WTC11 (cell line): ENCODE data around the gene LMAN2. TPM values are rescaled to one million over a fixed set of nuclear protein-coding genes. Genes with fewer than 3 reads are reported as not detected.

Experiments
- ATAC-seq: fragments of 200-7000 bp; cut with Tn5 transposase; 2 replicates; pipeline ENCODE4 v1.10.0; 2021; ENCODE audit warnings: mild to moderate bottlenecking, moderate library complexity
- CTCF ChIA-PET: fragments of 300-600 bp; sonication (Branson Sonifier 250); formaldehyde crosslinking; loops from one replicate; lab custom pipeline; 2021; ENCODE audit warnings: antibody characterized with exemption; lab: Charles Lee
- POLR2A ChIA-PET: fragments of 350-600 bp; sonication (Branson Sonifier 250); formaldehyde crosslinking; loops from one replicate; lab custom pipeline; 2021; ENCODE audit warnings: antibody characterized with exemption; lab: Charles Lee
- DNase-seq: peaks from one replicate; pipeline ENCODE4 v3.0.0; 2021; ENCODE audit warnings: low spot score
- H3K27ac Mint-ChIP-seq: 2 replicates; pipeline ENCODE4 v1.8.0; 2021; ENCODE audit warnings: mixed read lengths
- H3K27me3 Mint-ChIP-seq: 2 replicates; pipeline ENCODE4 v1.8.0; 2021; ENCODE audit warnings: low read depth, mild to moderate bottlenecking, moderate library complexity, mixed read lengths
- H3K36me3 Mint-ChIP-seq: 2 replicates; pipeline ENCODE4 v1.8.0; 2021; ENCODE audit warnings: mixed read lengths
- H3K4me1 Mint-ChIP-seq: 2 replicates; pipeline ENCODE4 v1.8.0; 2022; ENCODE audit warnings: mixed read lengths
- H3K4me3 Mint-ChIP-seq: 2 replicates; pipeline ENCODE4 v1.8.0; 2021; ENCODE audit warnings: mild to moderate bottlenecking, moderate library complexity, mixed read lengths
- H3K9me3 Mint-ChIP-seq: 2 replicates; pipeline ENCODE4 v1.8.0; 2021; ENCODE audit warnings: mixed read lengths
- ATF1 ChIP-seq: sonication (generic); formaldehyde crosslinking; IDR thresholded peaks from 2 replicates; pipeline ENCODE4 v1.8.1; 2023; ENCODE audit warnings: mild to moderate bottlenecking, moderate library complexity, missing genetic modification reagents
- CREM ChIP-seq: sonication (generic); formaldehyde crosslinking; IDR thresholded peaks from 2 replicates; pipeline ENCODE4 v1.8.1; 2022; ENCODE audit warnings: mild to moderate bottlenecking, missing genetic modification reagents, moderate library complexity
- EMX1 ChIP-seq: fragments of 250-450 bp; sonication (Bioruptor Pico); IDR thresholded peaks from 2 replicates; pipeline ENCODE4 v1.8.0; 2021; ENCODE audit warnings: mild to moderate bottlenecking
- FOXJ3 ChIP-seq: sonication (generic); formaldehyde crosslinking; IDR thresholded peaks from 2 replicates; pipeline ENCODE4 v1.9.0; 2021; ENCODE audit warnings: missing genetic modification reagents, mild to moderate bottlenecking, borderline replicate concordance
- FOXK1 ChIP-seq: sonication (generic); formaldehyde crosslinking; IDR thresholded peaks from 2 replicates; pipeline ENCODE4 v1.8.0; 2022; ENCODE audit warnings: mild to moderate bottlenecking, moderate library complexity, missing genetic modification reagents
- FOXP1 ChIP-seq: sonication (generic); formaldehyde crosslinking; IDR thresholded peaks from 2 replicates; pipeline ENCODE4 v1.8.0; 2022; ENCODE audit warnings: missing genetic modification reagents, mild to moderate bottlenecking, moderate library complexity, borderline replicate concordance
- KAT7 ChIP-seq: sonication (generic); formaldehyde crosslinking; IDR thresholded peaks from 2 replicates; pipeline ENCODE4 v1.8.1; 2023; ENCODE audit warnings: missing genetic modification reagents, mild to moderate bottlenecking, borderline replicate concordance
- NR1H2 ChIP-seq: sonication (generic); formaldehyde crosslinking; IDR thresholded peaks from 2 replicates; pipeline ENCODE4 v1.9.0; 2021; ENCODE audit warnings: mild to moderate bottlenecking, moderate library complexity, missing genetic modification reagents
- SMAD3 ChIP-seq: sonication (generic); formaldehyde crosslinking; IDR thresholded peaks from 2 replicates; pipeline ENCODE4 v1.8.0; 2022; ENCODE audit warnings: missing genetic modification reagents, mild to moderate bottlenecking, borderline replicate concordance
- ZNF317 ChIP-seq: sonication (generic); formaldehyde crosslinking; IDR thresholded peaks from 2 replicates; pipeline ENCODE4 v1.8.1; 2023; ENCODE audit warnings: low read depth, mild to moderate bottlenecking, moderate library complexity, missing genetic modification reagents, borderline replicate concordance
- ZNF396 ChIP-seq: fragments of 250-450 bp; sonication (Bioruptor Pico); IDR thresholded peaks from 2 replicates; pipeline ENCODE4 v1.8.0; 2021; ENCODE audit warnings: mild to moderate bottlenecking, moderate library complexity, borderline replicate concordance
- ZNF423 ChIP-seq: fragments of 250-450 bp; sonication (Bioruptor Pico); IDR thresholded peaks from 2 replicates; pipeline ENCODE4 v2.1.2; 2022; ENCODE audit warnings: mild to moderate bottlenecking, moderate library complexity
- total RNA-seq: library from RNA; stranded (reverse); gene quantifications from 3 replicates; pipeline ENCODE4 v1.2.3, GENCODE V29; 2021
- TF ChIP-seq, protein P1 (sequence below): sonication (generic); formaldehyde crosslinking; IDR thresholded peaks from 2 replicates; pipeline ENCODE4 v1.8.1; 2023; ENCODE audit warnings: mild to moderate bottlenecking, missing genetic modification reagents, borderline replicate concordance
- TF ChIP-seq, protein P2 (sequence below): sonication (generic); formaldehyde crosslinking; IDR thresholded peaks from 2 replicates; pipeline ENCODE4 v1.8.1; 2023; ENCODE audit warnings: mild to moderate bottlenecking, missing genetic modification reagents, moderate library complexity
- TF ChIP-seq, protein P3 (sequence below): sonication (generic); formaldehyde crosslinking; IDR thresholded peaks from 2 replicates; pipeline ENCODE4 v1.8.0; 2023; ENCODE audit warnings: mild to moderate bottlenecking, missing genetic modification reagents
- TF ChIP-seq, protein P4 (sequence below): sonication (generic); formaldehyde crosslinking; IDR thresholded peaks from 2 replicates; pipeline ENCODE4 v1.8.0; 2023; ENCODE audit warnings: missing genetic modification reagents
- TF ChIP-seq, protein P5 (sequence below): sonication (generic); formaldehyde crosslinking; conservative IDR thresholded peaks from 2 replicates; pipeline ENCODE4 v1.8.1; 2023; ENCODE audit warnings: mild to moderate bottlenecking, low read depth, missing genetic modification reagents, moderate library complexity

Gene LMAN2
- total RNA-seq, 1 experiment from 2014 or later = 162 TPM

DNA sequence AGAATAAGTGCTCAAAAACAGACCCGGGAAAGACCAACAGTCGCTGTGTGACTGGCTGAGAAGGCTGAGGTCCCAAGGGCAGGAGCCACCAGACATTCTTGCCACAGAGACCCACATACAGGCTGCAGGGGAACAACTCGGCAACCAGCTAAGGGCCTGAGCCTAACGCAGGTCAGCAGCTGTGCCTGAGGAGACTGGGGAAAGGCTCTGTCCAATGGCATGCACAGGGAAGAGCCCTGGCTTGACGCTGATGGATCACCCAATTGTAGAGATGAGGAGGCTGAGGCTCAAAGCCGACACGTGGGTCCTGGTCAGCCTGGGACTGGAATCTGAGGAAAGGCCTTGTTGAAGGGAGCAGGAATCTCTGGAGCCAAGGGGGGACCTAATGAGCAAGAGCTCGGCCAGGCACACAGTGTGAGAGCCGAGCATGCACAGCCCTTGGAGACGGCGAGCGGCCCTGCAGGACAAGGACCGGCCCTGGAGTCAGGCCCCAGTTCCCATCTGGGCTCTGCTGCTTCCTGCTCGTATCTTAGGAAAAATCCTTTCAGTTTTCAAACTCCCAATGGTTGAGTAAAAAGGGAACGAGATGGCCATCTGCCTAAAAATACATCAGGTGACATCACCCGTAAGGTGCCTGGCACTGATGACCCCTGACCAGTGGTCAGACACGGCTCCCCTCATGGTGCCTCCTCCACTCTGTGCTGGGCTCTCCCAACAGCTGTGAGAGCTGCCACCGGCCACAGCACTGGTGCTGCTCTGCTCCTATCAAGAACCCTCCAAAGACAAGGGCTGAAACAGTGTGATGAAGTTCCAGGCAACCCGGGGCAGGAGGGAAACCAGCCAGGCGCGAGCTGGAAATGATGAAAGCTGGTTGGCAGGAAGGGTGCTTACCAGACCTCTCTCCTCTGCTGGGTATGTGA lies 16.4 kb downstream of the LMAN2 start (continued):
- TF ChIP-seq, protein P1, sequence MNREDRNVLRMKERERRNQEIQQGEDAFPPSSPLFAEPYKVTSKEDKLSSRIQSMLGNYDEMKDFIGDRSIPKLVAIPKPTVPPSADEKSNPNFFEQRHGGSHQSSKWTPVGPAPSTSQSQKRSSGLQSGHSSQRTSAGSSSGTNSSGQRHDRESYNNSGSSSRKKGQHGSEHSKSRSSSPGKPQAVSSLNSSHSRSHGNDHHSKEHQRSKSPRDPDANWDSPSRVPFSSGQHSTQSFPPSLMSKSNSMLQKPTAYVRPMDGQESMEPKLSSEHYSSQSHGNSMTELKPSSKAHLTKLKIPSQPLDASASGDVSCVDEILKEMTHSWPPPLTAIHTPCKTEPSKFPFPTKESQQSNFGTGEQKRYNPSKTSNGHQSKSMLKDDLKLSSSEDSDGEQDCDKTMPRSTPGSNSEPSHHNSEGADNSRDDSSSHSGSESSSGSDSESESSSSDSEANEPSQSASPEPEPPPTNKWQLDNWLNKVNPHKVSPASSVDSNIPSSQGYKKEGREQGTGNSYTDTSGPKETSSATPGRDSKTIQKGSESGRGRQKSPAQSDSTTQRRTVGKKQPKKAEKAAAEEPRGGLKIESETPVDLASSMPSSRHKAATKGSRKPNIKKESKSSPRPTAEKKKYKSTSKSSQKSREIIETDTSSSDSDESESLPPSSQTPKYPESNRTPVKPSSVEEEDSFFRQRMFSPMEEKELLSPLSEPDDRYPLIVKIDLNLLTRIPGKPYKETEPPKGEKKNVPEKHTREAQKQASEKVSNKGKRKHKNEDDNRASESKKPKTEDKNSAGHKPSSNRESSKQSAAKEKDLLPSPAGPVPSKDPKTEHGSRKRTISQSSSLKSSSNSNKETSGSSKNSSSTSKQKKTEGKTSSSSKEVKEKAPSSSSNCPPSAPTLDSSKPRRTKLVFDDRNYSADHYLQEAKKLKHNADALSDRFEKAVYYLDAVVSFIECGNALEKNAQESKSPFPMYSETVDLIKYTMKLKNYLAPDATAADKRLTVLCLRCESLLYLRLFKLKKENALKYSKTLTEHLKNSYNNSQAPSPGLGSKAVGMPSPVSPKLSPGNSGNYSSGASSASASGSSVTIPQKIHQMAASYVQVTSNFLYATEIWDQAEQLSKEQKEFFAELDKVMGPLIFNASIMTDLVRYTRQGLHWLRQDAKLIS (CRISPR knock-in tag) = no peak
- TF ChIP-seq FOXP1 (no peak), NR1H2 (CRISPR knock-in tag) (no peak), FOXJ3 (no peak), EMX1 (CRISPR knock-in tag) (no peak), ZNF317 (CRISPR knock-in tag) (no peak), KAT7 (no peak), ATF1 (CRISPR knock-in tag) (no peak)
- TF ChIP-seq, protein P2, sequence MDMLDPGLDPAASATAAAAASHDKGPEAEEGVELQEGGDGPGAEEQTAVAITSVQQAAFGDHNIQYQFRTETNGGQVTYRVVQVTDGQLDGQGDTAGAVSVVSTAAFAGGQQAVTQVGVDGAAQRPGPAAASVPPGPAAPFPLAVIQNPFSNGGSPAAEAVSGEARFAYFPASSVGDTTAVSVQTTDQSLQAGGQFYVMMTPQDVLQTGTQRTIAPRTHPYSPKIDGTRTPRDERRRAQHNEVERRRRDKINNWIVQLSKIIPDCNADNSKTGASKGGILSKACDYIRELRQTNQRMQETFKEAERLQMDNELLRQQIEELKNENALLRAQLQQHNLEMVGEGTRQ (CRISPR knock-in tag) = no peak
- TF ChIP-seq, all 79 proteins: peak for 0

DNA sequence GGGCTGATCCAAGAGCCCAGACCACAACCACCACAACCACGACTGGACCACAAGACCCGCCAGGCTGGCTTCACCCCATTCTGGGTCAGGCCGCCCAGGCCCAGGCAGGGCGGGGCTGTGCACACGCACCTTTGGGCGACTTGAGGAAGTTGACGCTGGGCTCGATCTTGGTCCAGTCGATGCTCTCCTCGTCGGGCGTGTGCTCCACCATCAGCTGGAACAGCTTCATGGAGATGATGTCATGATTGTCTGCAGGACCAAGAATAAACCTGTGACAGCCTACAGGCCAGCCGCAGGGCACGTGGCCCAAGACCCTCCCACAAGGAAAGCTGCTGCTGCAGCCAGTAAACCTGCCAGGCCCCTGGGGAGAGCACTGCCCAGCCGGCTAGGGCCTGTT lies 17.3 kb downstream of the LMAN2 start:
- ATAC-seq = no peak
- peaks cover 29% of the 10 kb centered on the region for H3K4me1 Mint-ChIP-seq
- H3K27me3 Mint-ChIP-seq = no peaks in the 10 kb centered on the region
- H3K27ac Mint-ChIP-seq = peak overlapping the region; percentile 87
- peaks cover 53% of the 10 kb centered on the region for H3K36me3 Mint-ChIP-seq
- TF ChIP-seq, protein P2 (CRISPR knock-in tag) = no peak
- TF ChIP-seq FOXK1 (CRISPR knock-in tag) (no peak), SMAD3 (CRISPR knock-in tag) (no peak), CREM (no peak), ZNF423 (CRISPR knock-in tag) (no peak), ZNF396 (no peak)
- TF ChIP-seq, protein P3, sequence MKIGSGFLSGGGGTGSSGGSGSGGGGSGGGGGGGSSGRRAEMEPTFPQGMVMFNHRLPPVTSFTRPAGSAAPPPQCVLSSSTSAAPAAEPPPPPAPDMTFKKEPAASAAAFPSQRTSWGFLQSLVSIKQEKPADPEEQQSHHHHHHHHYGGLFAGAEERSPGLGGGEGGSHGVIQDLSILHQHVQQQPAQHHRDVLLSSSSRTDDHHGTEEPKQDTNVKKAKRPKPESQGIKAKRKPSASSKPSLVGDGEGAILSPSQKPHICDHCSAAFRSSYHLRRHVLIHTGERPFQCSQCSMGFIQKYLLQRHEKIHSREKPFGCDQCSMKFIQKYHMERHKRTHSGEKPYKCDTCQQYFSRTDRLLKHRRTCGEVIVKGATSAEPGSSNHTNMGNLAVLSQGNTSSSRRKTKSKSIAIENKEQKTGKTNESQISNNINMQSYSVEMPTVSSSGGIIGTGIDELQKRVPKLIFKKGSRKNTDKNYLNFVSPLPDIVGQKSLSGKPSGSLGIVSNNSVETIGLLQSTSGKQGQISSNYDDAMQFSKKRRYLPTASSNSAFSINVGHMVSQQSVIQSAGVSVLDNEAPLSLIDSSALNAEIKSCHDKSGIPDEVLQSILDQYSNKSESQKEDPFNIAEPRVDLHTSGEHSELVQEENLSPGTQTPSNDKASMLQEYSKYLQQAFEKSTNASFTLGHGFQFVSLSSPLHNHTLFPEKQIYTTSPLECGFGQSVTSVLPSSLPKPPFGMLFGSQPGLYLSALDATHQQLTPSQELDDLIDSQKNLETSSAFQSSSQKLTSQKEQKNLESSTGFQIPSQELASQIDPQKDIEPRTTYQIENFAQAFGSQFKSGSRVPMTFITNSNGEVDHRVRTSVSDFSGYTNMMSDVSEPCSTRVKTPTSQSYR (CRISPR knock-in tag) = no peak
- TF ChIP-seq, protein P4, sequence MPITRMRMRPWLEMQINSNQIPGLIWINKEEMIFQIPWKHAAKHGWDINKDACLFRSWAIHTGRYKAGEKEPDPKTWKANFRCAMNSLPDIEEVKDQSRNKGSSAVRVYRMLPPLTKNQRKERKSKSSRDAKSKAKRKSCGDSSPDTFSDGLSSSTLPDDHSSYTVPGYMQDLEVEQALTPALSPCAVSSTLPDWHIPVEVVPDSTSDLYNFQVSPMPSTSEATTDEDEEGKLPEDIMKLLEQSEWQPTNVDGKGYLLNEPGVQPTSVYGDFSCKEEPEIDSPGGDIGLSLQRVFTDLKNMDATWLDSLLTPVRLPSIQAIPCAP = no peak
- TF ChIP-seq, protein P5, sequence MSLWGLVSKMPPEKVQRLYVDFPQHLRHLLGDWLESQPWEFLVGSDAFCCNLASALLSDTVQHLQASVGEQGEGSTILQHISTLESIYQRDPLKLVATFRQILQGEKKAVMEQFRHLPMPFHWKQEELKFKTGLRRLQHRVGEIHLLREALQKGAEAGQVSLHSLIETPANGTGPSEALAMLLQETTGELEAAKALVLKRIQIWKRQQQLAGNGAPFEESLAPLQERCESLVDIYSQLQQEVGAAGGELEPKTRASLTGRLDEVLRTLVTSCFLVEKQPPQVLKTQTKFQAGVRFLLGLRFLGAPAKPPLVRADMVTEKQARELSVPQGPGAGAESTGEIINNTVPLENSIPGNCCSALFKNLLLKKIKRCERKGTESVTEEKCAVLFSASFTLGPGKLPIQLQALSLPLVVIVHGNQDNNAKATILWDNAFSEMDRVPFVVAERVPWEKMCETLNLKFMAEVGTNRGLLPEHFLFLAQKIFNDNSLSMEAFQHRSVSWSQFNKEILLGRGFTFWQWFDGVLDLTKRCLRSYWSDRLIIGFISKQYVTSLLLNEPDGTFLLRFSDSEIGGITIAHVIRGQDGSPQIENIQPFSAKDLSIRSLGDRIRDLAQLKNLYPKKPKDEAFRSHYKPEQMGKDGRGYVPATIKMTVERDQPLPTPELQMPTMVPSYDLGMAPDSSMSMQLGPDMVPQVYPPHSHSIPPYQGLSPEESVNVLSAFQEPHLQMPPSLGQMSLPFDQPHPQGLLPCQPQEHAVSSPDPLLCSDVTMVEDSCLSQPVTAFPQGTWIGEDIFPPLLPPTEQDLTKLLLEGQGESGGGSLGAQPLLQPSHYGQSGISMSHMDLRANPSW = no peak
- CTCF ChIA-PET = interaction anchor here (0.6 to 1.6 kb wide), 2 partner anchors 10 to 36 kb away, joined by 6 to 8 read pairs; no protein-coding TSS in a partner anchor
- H3K4me3 Mint-ChIP-seq = no peak overlapping the region
- POLR2A ChIA-PET = no interaction called here
- no peaks in the 10 kb centered on the region for H3K9me3 Mint-ChIP-seq
- no peak for DNase-seq
